GM18868 (cell line): ENCODE results near the gene LOC101059915.
A peak's percentile ranks its signal among the peaks of the same experiment; 100 is the strongest.

Experiments used
- ATAC-seq: cut with Tn5 transposase; IDR thresholded peaks from one replicate; pipeline ENCODE4 v1.9.1; 2021; ENCODE audit warnings: mild to moderate bottlenecking, moderate library complexity; ENCODE audit not compliant: unreplicated experiment

Gene LOC101059915

DNA sequence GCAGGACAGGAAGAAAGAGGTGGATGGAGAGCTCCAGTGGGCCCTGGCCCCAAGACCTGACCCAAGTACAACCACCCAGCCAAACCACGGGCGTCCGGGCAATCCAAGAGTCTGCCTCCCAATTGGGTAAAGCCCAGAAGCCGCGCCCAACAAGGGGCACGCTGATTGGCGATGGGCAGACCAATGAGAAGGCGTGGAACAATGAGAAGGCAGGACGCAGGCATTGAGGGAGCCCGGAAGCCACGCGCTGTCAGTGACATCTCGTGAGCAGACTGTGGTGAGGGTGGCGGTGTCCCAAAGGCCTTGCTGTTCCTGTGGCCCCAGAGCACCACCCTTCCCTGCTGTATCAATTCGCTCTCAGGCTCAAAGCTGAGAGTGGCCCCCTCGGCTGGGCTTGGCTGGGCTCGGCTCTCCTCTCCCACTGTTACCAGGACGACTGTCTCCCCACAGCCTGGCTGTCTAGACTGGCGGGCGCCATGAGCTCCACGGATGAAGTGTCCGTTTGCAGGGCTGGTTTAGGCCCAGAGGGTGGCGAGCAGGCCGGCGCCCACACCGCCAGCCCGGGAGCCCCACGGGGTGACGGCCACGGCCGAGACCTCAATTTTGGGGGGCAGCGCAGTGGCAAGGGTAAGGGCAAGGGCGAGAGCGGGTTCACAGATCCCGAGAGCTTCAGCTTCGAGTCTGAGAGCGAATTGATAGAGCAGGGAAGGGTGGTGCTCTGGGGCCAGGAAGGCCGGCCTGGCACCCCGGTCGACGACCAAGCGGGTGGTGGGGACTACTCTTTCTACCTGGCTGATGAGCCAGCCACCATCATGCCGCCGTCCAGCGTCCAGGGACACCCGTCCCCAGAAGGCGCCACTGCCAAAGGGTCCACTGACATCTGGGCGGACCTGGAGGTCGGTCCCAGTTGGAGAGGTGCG lies at the start of gene LOC101059915:
TSS of gene LOC101059915 (plus strand) at position 219 of the 920 bp plus-strand sequence.
- no peak for ATAC-seq

DNA sequence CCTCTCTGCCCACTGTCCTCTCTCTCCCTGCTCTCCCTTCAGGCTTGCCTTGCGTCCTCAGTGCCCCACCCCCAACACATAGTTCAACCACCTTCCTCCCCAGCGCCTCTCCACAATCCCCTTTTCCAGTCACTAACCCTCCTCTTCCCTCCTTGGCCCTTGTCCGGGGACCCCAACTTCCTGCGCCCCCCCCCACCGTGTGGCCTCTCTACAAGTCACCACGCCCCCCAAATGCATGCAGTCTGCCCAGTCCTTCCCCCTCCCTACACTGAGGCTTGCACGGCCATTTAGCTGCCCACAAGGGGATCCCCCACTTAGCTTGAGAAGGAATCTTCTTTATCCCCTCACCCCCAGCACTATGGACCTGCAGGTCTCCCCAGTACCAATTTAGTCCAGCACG lies 49.6 kb upstream of the LOC101059915 start:
- ATAC-seq, result no peak

DNA sequence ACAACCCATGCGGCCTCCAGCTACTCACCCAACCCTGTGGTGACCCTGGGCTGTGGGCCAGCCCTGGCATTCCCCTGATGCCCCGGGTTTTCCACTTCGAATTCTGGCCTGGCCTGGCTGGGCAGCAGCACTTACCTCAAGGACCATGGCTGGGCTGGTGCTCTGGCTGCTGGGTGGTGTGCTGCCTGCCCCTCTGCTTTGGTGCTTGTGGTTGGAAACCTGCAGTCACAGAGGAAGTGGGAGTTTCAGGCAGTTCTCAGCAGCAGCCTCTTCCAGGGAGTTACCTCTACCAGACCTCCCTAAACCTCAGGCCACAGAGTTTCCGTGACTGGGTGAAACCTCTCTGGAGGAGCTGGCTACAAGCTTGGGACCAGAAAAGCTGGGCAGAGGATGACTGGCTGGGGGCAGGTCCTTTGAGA lies 49.0 kb upstream of the LOC101059915 start, which contains the start of gene CXCR3:
TSS of gene CXCR3 (minus strand) at position 209 of the 419 bp plus-strand sequence. CDS start at position 147, 62 bp downstream.
- peak; percentile 77 for ATAC-seq

DNA sequence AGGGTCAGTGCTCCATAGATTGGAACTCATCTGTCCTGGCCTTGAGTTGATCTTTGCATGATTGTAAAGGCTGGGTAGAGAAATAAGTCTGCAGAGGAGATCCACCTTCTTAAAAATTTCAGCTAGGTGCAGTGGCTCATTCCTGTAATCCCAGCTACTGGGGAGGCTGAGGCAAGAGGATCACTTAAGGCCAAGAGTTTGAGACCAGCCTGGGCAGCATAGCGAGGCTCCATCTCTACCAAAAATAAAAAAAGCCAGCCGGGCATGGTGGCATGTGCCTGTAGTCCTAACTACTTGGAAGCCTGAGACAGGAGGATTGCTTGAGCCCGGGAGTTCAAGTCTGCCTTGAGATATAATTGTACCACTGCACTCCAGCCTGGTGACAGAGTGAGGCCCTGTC lies 48.6 kb upstream of the LOC101059915 start:
- ATAC-seq, result no peak

DNA sequence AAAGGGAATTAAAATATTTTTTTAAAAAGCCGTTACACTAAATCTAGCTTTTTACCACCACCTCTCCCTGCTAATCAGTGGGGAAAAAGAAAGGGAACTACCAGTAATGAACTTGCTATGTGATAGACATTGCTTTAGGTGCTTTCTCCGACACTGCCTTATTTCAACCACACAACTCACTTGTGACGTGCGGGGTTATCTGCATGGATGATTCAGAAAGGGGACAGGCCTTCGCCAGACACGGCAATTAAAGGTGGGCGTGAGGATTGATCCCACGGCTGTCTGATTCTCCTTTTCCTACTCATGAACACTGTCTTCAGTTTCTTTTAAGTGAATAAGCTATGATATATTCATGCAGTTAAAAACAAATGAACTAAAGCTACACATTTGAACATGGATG lies 48.2 kb upstream of the LOC101059915 start:
- ATAC-seq, result no peak

DNA sequence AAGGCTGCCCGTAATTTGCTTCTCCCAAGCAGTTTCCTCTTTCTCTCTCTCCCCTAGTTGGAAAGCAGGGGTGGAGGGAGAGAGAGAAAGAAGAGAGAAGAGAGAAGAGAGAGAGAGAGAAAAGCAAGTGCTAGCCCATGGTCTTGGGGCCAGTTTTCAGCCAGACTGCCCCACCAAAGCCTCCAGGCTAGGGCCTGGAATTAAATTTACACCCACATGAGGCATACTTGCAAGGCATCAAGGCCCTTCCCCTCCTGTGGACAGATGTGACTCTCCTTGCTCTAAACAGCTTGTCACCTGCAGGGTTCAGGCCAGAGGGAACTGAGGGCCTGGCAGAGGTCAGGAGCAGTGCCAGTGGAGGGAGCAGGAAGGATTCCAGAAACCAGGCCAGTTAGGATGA lies 47.4 kb upstream of the LOC101059915 start:
- no peak for ATAC-seq

DNA sequence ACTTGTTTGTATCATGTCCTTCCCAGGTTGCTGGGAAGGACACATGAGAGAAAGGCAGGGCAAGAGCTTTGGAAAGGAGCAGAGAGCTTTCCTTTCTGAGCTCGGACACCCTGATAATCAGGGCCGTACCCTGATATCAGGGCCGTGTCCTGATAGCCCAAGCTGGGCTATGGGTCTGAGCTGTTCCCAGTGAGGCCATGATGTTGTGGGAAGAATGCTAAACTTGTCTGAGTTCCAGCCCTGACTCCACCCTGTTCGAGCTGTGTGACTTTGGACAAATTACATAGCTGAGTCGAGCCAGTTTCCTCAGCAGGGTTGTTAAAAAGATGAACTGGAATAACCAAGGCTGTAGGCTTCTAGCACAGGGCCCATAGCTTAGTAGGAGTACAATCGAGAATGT lies 45.7 kb upstream of the LOC101059915 start:
- no peak for ATAC-seq

DNA sequence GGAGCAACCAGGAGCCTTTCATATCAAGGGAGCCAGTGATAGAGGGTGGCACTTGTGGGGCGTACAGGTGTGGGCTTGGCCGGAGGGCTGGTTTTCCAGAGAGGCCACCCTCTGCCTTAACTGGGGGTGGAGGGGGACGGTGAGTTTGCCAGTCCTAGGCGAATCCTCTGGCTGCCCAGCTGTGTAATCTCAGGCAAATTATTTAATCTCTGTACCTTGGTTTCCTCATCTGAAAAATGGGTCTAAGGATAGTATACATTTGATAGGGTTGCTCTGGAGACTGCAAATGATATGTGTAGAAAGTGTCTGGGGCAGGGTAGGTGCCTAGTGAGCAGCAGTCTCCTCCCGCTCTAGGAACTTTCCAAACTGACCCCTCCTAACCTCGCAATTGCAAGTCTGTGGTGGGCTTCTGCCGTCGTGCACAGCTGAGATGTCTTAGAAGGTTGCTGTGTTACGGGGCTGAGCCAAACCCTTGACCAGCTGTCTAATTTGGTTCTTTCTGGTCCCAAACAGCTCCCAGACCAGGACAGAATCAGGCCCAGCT lies 45.2 kb upstream of the LOC101059915 start:
- ATAC-seq, result no peak

DNA sequence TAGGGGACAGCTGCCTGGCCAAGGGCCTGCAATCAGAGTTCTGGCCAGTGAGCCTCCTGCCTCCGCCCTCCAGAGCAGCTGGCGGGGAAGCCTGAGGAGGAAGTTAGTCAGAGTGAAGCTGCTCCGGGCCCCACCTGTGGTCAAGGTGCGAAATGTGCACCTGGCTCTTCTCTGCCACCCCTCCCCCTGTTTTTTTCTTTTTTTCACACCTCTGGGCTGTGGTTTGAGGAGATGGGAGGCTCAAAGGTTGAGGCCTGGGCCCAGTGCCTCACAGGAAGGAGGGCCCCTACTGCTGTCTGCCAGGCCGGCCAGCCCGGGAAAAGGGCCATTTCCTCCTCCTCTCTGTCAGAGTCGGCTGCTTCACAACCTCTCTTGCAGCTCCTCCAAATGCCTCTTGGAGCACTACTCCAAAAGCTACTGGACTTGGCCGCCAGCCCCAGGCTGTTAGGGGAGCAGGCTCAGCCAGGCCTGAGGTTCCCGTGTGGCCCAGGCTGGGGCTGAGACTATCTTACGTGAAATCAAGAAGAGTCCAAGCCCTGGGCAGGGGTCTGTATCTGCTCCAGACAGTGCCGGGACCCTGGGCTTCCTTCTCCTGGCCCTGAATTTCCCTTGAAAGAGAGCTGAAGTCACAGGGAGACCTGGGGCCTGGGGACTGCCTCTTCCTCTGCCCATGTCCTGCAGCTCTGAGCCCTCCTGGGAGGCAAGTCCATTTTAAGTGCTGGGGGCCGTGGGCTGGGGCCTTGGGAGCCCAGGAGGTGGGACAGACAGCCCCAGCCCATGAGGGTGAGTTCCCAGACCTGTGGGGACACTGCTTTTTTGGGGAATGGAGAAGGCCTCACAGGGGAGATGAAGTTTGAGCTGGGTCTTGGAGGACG lies 44.5 kb upstream of the LOC101059915 start:
- ATAC-seq, result peak; percentile 49

DNA sequence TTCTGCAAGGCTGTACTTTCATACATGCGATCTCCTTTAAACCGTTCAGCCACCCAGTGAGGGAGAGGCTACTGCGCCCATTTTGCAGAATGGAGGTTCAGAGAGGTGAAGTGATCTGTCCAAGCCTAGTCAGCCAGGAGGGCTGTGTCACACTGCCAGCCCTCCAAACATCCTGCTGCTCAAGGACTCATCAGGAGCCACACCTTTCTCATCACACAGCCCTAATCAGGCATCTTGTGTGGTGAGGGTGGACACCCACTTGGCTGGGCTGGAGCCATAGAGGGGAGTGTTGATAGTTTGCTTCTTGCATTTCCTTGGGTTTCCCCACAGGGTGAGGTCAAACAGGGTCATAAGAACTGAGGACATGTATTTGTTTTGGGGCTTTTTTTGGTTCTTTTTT lies 43.6 kb upstream of the LOC101059915 start:
- no peak for ATAC-seq

DNA sequence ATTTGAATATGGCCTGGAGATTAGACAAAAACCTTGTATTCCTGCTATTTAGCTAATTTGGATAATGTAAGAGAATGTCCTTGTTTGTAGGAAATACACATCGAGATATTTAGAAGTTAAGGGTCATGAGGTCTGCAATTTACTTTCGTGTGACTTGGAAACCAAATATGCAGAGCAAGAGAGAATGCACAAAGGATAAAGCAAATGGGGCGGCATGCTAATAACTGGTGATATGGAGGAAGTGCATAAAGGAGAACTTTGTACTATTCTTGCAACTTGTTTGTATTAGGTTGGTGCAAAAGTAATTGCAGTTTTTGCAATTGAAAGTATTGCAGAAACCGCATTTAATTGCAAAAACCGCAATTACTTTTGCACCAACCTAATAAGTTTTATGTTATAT lies 41.9 kb upstream of the LOC101059915 start:
- ATAC-seq, result no peak

DNA sequence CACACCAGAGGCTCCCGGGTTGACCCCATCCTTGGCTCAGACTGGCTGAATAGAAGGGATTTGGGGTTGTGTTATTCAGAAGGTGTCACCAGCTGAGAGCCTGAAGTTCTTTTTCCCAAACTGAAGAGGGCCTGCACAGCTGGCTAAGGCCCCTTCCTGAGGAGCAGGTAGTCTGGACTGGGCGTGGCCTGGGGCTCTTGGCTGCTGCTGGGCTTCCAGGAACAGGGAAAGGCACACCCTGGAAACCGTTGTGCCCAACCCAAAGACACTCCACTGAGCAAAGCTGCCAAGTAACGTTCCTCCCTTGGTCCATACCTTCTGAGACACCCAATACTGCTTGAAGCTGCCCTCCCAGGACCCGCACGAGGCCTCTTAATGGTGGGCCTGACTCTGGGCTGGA lies 40.8 kb upstream of the LOC101059915 start:
- no peak for ATAC-seq

DNA sequence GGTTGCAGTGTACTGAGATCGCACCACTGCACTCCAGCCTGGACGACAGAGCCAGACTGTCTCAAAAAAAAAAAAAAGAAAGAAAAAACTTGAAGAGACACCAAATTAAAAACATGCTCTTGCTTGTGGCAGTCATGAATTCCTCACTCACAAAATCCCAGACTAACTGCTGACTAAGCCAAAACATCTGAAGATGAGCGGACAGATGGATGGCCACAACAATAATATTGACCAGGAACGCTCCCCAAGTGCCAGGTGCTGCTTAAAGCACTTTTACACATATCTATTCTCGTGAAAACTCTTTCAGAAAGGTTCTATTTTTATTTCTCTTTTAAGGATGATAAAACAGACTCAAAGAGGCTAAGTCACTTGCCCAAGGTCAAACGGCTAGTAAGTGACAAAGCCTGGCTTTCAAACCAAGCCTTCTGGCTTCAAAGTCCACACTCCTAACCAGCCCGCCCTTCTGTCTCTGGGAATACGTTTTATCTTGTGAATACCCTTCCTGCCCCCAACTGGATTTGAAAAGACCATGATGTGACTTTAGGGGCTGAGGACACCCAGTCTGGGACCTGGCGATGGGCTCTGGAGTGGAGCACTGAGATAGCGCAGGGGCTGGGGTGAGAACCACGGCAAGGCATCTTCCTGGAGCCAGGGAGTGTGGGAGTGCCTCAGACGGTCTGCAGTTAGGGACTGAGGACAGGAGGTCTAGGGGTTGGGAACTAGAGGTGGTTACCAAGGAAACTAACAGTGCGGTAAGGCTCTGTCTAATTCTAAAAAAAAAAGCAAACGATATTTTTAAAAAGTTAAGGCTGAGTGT lies 39.5 kb upstream of the LOC101059915 start:
- no peak for ATAC-seq

DNA sequence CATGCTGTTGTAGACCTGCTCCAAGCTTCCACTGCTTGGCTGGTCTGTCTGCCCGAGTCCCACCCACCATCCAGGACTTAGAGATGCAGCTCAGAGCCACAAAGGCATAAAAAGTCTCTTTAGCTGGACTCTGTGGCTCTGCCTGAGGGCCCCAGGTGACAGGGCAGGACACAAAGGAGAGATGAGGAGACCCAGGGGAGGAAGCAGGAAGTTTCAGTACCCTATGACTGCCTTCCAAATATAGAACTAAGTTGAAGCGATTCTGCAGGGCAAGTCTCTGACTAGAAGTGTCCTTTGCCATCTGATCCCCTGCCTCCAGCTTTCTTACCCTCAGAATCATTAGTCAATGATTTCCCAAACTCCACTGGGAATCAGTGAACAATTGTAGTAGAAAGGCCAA lies 37.9 kb upstream of the LOC101059915 start:
- peak; percentile 85 for ATAC-seq

DNA sequence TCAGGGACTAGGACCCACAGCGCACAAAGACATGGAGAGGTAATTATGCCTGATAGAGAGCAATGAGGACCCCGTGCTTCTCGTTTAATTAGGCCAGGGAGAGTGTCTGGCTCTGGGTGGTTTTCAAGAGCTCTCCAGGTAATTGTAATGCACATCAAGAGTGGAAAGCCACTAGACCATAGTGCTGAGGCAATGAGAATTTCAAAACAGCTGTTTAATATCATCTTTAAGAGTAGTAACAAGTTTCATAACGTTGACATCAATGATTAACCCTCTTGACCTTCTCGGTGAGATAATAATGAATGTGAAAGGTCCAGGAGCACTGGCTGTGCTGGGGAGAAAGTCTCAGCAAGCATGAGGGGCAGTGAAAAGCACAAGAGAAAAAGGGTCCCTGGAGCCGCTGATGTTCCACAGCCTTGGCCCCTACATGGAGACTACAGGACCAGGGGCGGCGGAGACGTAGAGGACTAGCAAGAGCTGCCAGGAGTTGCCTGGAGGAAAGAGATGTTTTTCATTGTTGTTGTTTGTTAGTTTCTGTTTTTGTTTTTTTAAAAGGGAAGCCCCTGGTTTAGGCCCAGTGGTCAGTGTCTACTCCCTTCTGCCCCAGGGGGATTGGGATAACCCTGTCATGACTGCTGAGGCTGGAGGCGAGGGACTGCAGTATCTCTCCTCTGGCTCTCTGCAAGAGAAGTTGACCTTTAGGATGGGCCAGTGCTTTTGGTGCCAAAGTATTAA lies 34.3 kb upstream of the LOC101059915 start:
- no peak for ATAC-seq

DNA sequence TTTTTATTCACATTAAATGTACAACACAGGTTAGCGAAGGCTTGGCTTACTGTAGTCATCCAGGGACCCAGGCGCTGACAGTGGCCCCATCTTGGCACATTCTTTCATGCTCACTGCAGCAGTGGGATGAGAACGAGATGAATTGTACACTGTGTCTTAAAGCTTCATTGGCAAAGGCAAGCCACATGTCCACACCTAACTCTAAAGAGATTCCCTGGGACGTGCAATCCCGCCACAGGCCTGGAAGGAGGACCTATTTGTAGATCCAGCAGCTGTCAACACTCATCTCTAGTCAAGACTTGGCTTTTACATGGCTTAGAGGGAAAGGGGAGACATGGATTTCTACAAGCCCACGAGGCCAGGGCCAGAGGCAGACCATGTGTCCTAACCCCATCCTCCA lies 33.0 kb upstream of the LOC101059915 start:
- ATAC-seq, result no peak

DNA sequence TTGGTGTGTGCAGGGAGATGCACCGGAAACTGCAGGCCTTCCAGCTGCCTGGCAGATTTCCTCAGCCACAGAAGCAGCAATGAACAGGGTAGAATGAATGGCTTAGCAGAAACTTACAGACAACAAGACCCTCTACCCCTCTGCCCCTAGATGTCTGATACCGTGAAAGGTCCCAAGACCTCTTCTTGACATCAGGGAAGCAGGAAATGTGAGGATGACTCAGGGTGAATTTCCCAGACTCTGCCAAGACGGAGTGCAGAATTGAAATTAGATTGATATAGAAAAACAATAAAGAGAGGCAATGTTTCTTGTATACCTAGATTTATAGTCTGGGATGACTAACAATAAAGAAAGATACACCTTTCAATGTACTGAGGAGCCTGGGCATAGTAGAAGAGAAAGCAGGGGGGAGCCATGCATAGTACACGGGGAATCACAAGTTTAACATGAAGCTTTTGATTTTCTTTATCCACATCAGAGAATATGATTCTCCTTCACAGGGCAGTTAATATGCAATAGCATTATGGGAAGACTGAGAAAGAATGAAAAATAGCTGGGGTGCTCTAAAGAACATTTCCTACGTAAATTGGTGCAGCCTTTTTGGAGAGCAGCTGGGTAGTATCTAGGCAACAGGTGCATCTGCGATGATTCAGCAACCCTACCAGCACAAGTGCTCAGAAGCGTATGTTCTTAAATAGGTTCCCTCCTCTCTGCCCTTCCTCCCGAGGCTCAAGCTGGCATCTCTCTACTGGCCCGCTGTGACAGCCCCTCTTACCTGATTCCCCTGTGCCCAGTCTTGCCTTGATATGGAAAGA lies 30.7 kb upstream of the LOC101059915 start:
- peak; percentile 57 for ATAC-seq

DNA sequence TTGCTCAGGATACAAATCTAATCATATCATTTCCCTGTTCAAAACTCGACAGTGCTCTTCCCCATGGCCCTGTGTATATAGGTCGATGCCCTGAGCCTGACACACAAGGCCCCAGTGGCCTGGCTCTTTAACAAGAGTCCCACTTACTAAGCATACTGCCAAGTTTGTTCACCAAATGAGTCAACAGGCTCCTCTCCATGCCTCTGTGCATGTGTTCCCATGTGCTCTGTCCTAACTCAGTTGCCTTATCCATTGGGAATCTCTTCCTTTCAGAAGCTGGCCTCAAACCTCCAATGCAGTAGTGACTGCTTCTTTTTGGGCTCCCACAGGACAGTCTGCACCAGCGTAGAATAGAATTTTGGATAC lies 30.1 kb upstream of the LOC101059915 start:
- ATAC-seq, result peak; percentile 33

DNA sequence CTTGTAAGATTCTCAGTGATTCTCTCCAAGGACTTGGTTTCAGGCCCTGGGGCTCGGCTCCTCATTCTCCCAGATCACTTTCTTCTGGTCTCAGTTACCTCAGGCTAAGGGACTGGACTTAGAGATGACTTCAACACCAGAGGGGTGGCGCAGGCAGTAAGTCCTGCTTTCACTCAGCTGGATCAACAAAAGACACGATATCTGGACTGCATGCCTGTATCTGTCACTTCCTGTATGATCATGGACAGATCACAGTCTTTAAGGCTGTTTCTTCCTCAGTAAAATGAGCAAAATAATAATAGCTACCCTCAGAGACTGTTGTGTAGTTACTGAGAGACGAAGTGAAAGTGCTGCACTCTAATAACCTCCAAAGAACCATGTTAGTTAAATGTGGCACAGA lies 29.5 kb upstream of the LOC101059915 start:
- ATAC-seq, result peak; percentile 72
